ENCODE results near the gene RAPGEF3.

The RAPGEF3 gene

GRCh38 chr12:47790676-47791350, 32.1 kb upstream of the RAPGEF3 start:
- TF ChIP-seq, protein P1, sequence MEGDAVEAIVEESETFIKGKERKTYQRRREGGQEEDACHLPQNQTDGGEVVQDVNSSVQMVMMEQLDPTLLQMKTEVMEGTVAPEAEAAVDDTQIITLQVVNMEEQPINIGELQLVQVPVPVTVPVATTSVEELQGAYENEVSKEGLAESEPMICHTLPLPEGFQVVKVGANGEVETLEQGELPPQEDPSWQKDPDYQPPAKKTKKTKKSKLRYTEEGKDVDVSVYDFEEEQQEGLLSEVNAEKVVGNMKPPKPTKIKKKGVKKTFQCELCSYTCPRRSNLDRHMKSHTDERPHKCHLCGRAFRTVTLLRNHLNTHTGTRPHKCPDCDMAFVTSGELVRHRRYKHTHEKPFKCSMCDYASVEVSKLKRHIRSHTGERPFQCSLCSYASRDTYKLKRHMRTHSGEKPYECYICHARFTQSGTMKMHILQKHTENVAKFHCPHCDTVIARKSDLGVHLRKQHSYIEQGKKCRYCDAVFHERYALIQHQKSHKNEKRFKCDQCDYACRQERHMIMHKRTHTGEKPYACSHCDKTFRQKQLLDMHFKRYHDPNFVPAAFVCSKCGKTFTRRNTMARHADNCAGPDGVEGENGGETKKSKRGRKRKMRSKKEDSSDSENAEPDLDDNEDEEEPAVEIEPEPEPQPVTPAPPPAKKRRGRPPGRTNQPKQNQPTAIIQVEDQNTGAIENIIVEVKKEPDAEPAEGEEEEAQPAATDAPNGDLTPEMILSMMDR (conservative IDR thresholded peaks at IDR 0.05; ENCODE audit: low read length), result no peak
- H3K4me3 ChIP-seq (ENCODE audit: low read length), result no peak overlapping the region
- DNase-seq (ENCODE audit: low read depth), result no peak

- no peak for DNase-seq (ENCODE audit: low read depth)
- TF ChIP-seq, protein P1 (conservative IDR thresholded peaks at IDR 0.05; ENCODE audit: low read length), result no peak
- H3K4me3 ChIP-seq (ENCODE audit: low read length), result no peak overlapping the region
Measured at GRCh38 chr12:47789712-47790489, 31.2 kb upstream of the RAPGEF3 start.

DNA sequence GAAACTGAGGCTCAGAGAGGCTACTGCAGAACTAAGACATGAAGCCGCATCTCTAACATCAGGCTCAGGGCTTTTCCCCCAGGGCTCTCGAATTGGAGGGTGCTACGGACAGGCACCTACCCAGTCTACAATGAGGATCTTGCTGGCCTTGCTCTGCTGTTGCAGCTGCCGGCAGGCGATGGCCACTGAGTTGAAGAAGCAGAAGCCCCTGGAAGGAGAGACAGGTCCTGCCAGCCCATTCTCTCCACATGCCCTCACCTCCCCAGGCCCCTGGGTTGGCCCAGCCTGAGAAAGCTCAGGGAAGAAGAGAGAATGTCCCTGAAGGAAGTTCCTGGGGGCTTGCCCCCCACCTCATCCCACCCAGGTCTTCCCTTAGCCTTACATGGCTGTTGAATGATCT, 30.5 kb upstream of the RAPGEF3 start:
- no peak for DNase-seq (ENCODE audit: low read depth)
- TF ChIP-seq, protein P1 (conservative IDR thresholded peaks at IDR 0.05; ENCODE audit: low read length), result no peak
- no peak overlapping the region for H3K4me3 ChIP-seq (ENCODE audit: low read length)

GRCh38 chr12:47787596-47788319, 29.1 kb upstream of the RAPGEF3 start:
- TF ChIP-seq, protein P1 (conservative IDR thresholded peaks at IDR 0.05; ENCODE audit: low read length), result no peak
- DNase-seq (ENCODE audit: low read depth), result no peak
- H3K4me3 ChIP-seq (ENCODE audit: low read length), result no peak overlapping the region

GRCh38 chr12:47786662-47787280, 28.1 kb upstream of the RAPGEF3 start:
- H3K4me3 ChIP-seq (ENCODE audit: low read length), result no peak overlapping the region
- no peak for DNase-seq (ENCODE audit: low read depth)
- TF ChIP-seq, protein P1 (conservative IDR thresholded peaks at IDR 0.05; ENCODE audit: low read length), result no peak

GRCh38 chr12:47785887-47786661, 27.4 kb upstream of the RAPGEF3 start:
- H3K4me3 ChIP-seq (ENCODE audit: low read length), result no peak overlapping the region
- TF ChIP-seq, protein P1 (conservative IDR thresholded peaks at IDR 0.05; ENCODE audit: low read length), result no peak
- DNase-seq (ENCODE audit: low read depth), result no peak
